ENCODE data around the gene WAPL. TPM values are rescaled to one million over a fixed set of nuclear protein-coding genes. Genes with fewer than 3 reads are reported as not detected.

Gene WAPL
- total and polyA plus RNA-seq, 2 donors (not counting 1 experiment from before 2014, with no cell fraction given) = 8.3 to 42.8 TPM

GRCh38 chr10:86449926-86450558 lies 71.5 kb downstream of the WAPL start:
- peaks cover 0 to 10% (median 1%) of the 10 kb centered on the region in 3 donors for H3K9me3 ChIP-seq (ENCODE audit: control extremely low read depth in 1 of 3, control insufficient read depth in 2 of 3, insufficient read depth in 1 of 3, low read length in 2 of 3)
- peak overlapping the region; percentile 48 for H3K4me3 Mint-ChIP-seq
- H3K4me2 ChIP-seq (replicated peaks; ENCODE audit: low read depth, low read length, poor library complexity, severe bottlenecking) = peak overlapping the region; percentile 39
- H3K27ac Mint-ChIP-seq = peak overlapping the region; percentile 68
- no peak for TF ChIP-seq CTCF (IDR thresholded peaks at IDR 0.05)
- H3K27me3 Mint-ChIP-seq = no peaks in the 10 kb centered on the region
- peaks cover 7% of the 10 kb centered on the region for H3K9me3 Mint-ChIP-seq (ENCODE audit: insufficient read depth)
- no peak overlapping the region for H2AFZ ChIP-seq (ENCODE audit: insufficient read depth, low read depth, low read length, poor library complexity, severe bottlenecking)
- ChIA-PET POLR2A (no interaction called here), CTCF (interaction anchor here (1.1 kb wide), 1 partner anchor 50 kb away, joined by 3 read pairs; no protein-coding TSS in a partner anchor)
- H3K9ac ChIP-seq (ENCODE audit: low read length) = peak overlapping the region; percentile 11
- DNase-seq = peak; percentile 15
- no peaks in the 10 kb centered on the region for H3K27me3 ChIP-seq (replicated peaks in 1 of 4; ENCODE audit: control extremely low read depth in 1 of 4, control insufficient read depth in 3 of 4, insufficient read depth in 4 of 4, low read length in 3 of 4)
- H3K27ac ChIP-seq (ENCODE audit: low read length in 2 of 2) = peak overlapping the region; percentile 45 to 66
- H3K36me3 ChIP-seq (replicated peaks in 1 of 2; ENCODE audit: control extremely low read depth in 1 of 2, control insufficient read depth in 1 of 2, extremely low read depth in 1 of 2, insufficient read depth in 2 of 2, low read length in 1 of 2) = peaks cover 15 to 56% of the 10 kb centered on the region in 2 experiments
- 36% methylated on average over 5 of the region's 7 CpGs for WGBS (ENCODE audit: insufficient coverage)
- H4K20me1 ChIP-seq (ENCODE audit: control insufficient read depth, insufficient read depth, low read length, poor library complexity, severe bottlenecking) = no peaks in the 10 kb centered on the region
- H3K4me3 ChIP-seq (ENCODE audit: control extremely low read depth in 1 of 5, extremely low read depth in 1 of 5, insufficient read depth in 1 of 5, low read depth in 2 of 5, low read length in 4 of 5) = peak overlapping the region in 1 of 5 experiments; percentile 22
- peak; percentile 47 for ATAC-seq (ENCODE audit: low read depth)
- no peaks in the 10 kb centered on the region for H3K79me2 ChIP-seq (ENCODE audit: control insufficient read depth, insufficient read depth, low read length)
- peaks cover 38% of the 10 kb centered on the region for H3K4me1 Mint-ChIP-seq
- intact Hi-C loops (cut with micrococcal nuclease) = loop anchor here (2.0 to 5.0 kb wide), 2 partner anchors 37 to 72 kb away; partner anchors contain the start of gene WAPL
- peaks cover 25 to 28% of the 10 kb centered on the region in 2 donors for H3K4me1 ChIP-seq (ENCODE audit: control insufficient read depth in 2 of 2, insufficient read depth in 2 of 2, low read length in 2 of 2)

- intact Hi-C loops (cut with micrococcal nuclease) = no loop called here
- H3K9me3 Mint-ChIP-seq (ENCODE audit: insufficient read depth) = peaks cover 7% of the 10 kb centered on the region
- H3K4me3 ChIP-seq (ENCODE audit: control extremely low read depth in 1 of 5, extremely low read depth in 1 of 5, insufficient read depth in 1 of 5, low read depth in 2 of 5, low read length in 4 of 5) = no peak overlapping the region
- 100% methylated on average over 1 of the region's 1 CpG for WGBS (ENCODE audit: insufficient coverage)
- H3K79me2 ChIP-seq (ENCODE audit: control insufficient read depth, insufficient read depth, low read length) = peaks cover 3% of the 10 kb centered on the region
- no peaks in the 10 kb centered on the region for H3K27me3 Mint-ChIP-seq
- TF ChIP-seq CTCF (IDR thresholded peaks at IDR 0.05) (no peak), EZH2 (IDR thresholded peaks at IDR 0.05; ENCODE audit: borderline replicate concordance, insufficient read depth, low read depth, low read length, poor library complexity, severe bottlenecking) (no peak)
- no peak overlapping the region for H3K9ac ChIP-seq (ENCODE audit: low read length)
- peaks cover 25 to 28% of the 10 kb centered on the region in 2 donors for H3K4me1 ChIP-seq (ENCODE audit: control insufficient read depth in 2 of 2, insufficient read depth in 2 of 2, low read length in 2 of 2)
- H3K4me1 Mint-ChIP-seq = peaks cover 38% of the 10 kb centered on the region
- peaks cover 10% of the 10 kb centered on the region for H4K20me1 ChIP-seq (ENCODE audit: control insufficient read depth, insufficient read depth, low read length, poor library complexity, severe bottlenecking)
- peak overlapping the region; percentile 9 for H3K4me2 ChIP-seq (replicated peaks; ENCODE audit: low read depth, low read length, poor library complexity, severe bottlenecking)
- ATAC-seq (ENCODE audit: low read depth) = no peak
- H3K36me3 ChIP-seq (replicated peaks in 1 of 2; ENCODE audit: control extremely low read depth in 1 of 2, control insufficient read depth in 1 of 2, extremely low read depth in 1 of 2, insufficient read depth in 2 of 2, low read length in 1 of 2) = peaks cover 17 to 64% of the 10 kb centered on the region in 2 experiments
- DNase-seq = no peak
- no peak overlapping the region for H2AFZ ChIP-seq (ENCODE audit: insufficient read depth, low read depth, low read length, poor library complexity, severe bottlenecking)
- H3K27me3 ChIP-seq (replicated peaks in 1 of 4; ENCODE audit: control extremely low read depth in 1 of 4, control insufficient read depth in 3 of 4, insufficient read depth in 4 of 4, low read length in 3 of 4) = no peaks in the 10 kb centered on the region
- no peak overlapping the region for H3K27ac Mint-ChIP-seq
- ChIA-PET CTCF (interaction anchor here (0.5 to 0.8 kb wide), 2 partner anchors 27 to 48 kb away, joined by 4 to 5 read pairs; no protein-coding TSS in a partner anchor), POLR2A (no interaction called here)
- peak overlapping the region in 1 of 2 donors; percentile 58 for H3K27ac ChIP-seq (ENCODE audit: low read length in 2 of 2)
- H3K9me3 ChIP-seq (ENCODE audit: control extremely low read depth in 1 of 3, control insufficient read depth in 2 of 3, insufficient read depth in 1 of 3, low read length in 2 of 3) = peaks cover 0 to 4% (median 1%) of the 10 kb centered on the region in 3 donors
- H3K4me3 Mint-ChIP-seq = no peak overlapping the region
Observed at GRCh38 chr10:86447432-86447831, 74.2 kb downstream of the WAPL start.
